PC-3 (cell line): ENCODE results near the gene PODXL2.

Source experiments
- EZH2 ChIP-seq: fragments of 300-600 bp; sonication (generic); IDR thresholded peaks from one replicate; pipeline ENCODE4 v1.6.1; 2017; ENCODE audit warnings: antibody characterized with exemption, mild to moderate bottlenecking, low read length; ENCODE audit not compliant: unreplicated experiment
- EZH2phosphoT487 ChIP-seq: fragments of 300-600 bp; sonication (generic); IDR thresholded peaks from 2 replicates; pipeline ENCODE4 v1.6.1; 2018; ENCODE audit warnings: mild to moderate bottlenecking, antibody characterized with exemption, low read length, borderline replicate concordance
- TF ChIP-seq, protein P1 (sequence below): fragments of 300-600 bp; sonication (generic); conservative IDR thresholded peaks from 2 replicates; pipeline ENCODE4 v1.5.1; 2017; ENCODE audit warnings: antibody characterized with exemption, low read depth, mild to moderate bottlenecking, low read length

- TF ChIP-seq, protein P1, sequence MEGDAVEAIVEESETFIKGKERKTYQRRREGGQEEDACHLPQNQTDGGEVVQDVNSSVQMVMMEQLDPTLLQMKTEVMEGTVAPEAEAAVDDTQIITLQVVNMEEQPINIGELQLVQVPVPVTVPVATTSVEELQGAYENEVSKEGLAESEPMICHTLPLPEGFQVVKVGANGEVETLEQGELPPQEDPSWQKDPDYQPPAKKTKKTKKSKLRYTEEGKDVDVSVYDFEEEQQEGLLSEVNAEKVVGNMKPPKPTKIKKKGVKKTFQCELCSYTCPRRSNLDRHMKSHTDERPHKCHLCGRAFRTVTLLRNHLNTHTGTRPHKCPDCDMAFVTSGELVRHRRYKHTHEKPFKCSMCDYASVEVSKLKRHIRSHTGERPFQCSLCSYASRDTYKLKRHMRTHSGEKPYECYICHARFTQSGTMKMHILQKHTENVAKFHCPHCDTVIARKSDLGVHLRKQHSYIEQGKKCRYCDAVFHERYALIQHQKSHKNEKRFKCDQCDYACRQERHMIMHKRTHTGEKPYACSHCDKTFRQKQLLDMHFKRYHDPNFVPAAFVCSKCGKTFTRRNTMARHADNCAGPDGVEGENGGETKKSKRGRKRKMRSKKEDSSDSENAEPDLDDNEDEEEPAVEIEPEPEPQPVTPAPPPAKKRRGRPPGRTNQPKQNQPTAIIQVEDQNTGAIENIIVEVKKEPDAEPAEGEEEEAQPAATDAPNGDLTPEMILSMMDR: no peak
- TF ChIP-seq EZH2phosphoT487 (no peak), EZH2 (no peak)
Measured at GRCh38 chr3:127712881-127713771, 84.1 kb downstream of the PODXL2 start.
